GM18517 (cell line): Measurements from ENCODE around the gene ADAMTS14.

Experiments used
- ATAC-seq: cut with Tn5 transposase; IDR thresholded peaks from one replicate; pipeline ENCODE4 v1.9.1; 2021; ENCODE audit warnings: mild to moderate bottlenecking, moderate library complexity; ENCODE audit not compliant: unreplicated experiment

ADAMTS14 gene

GRCh38 chr10:70723771-70724170, 51.5 kb downstream of the ADAMTS14 start:
- no peak for ATAC-seq

- ATAC-seq = no peak
These were observed 54.7 kb downstream of the ADAMTS14 start for GRCh38 chr10:70726909-70727495.

GRCh38 chr10:70728328-70728727, 56.0 kb downstream of the ADAMTS14 start:
- ATAC-seq = no peak

- ATAC-seq = no peak
These were observed 57.6 kb downstream of the ADAMTS14 start for GRCh38 chr10:70729763-70730357.

GRCh38 chr10:70730955-70731354, 58.6 kb downstream of the ADAMTS14 start:
- ATAC-seq = no peak

- ATAC-seq = no peak
These were observed 60.3 kb downstream of the ADAMTS14 start for GRCh38 chr10:70732569-70732968.

- no peak for ATAC-seq
These were observed 60.7 kb downstream of the ADAMTS14 start for GRCh38 chr10:70733051-70733450.

- no peak for ATAC-seq
These were observed 62.9 kb downstream of the ADAMTS14 start for GRCh38 chr10:70735161-70735560.

- ATAC-seq = no peak
These were observed 64.2 kb downstream of the ADAMTS14 start for GRCh38 chr10:70736525-70736924.

- ATAC-seq = no peak
These were observed 64.9 kb downstream of the ADAMTS14 start for GRCh38 chr10:70737250-70737649.

- ATAC-seq = no peak
These were observed 65.9 kb downstream of the ADAMTS14 start for GRCh38 chr10:70738006-70738760.

- no peak for ATAC-seq
These were observed 66.4 kb downstream of the ADAMTS14 start for GRCh38 chr10:70738761-70739121.

- no peak for ATAC-seq
These were observed 68.3 kb downstream of the ADAMTS14 start for GRCh38 chr10:70740406-70741288.

- no peak for ATAC-seq
These were observed 70.5 kb downstream of the ADAMTS14 start for GRCh38 chr10:70742537-70743429.

GRCh38 chr10:70743430-70743788, 71.1 kb downstream of the ADAMTS14 start:
- no peak for ATAC-seq

GRCh38 chr10:70743879-70744278, 71.6 kb downstream of the ADAMTS14 start:
- no peak for ATAC-seq

- ATAC-seq = no peak
These were observed 72.4 kb downstream of the ADAMTS14 start for GRCh38 chr10:70744617-70745143.

- ATAC-seq = no peak
These were observed 73.2 kb downstream of the ADAMTS14 start for GRCh38 chr10:70745555-70745954.

- no peak for ATAC-seq
These were observed 75.1 kb downstream of the ADAMTS14 start for GRCh38 chr10:70747192-70747965.
